ENCODE measurements around the gene CCL27. TPM values are rescaled to one million over a fixed set of nuclear protein-coding genes. Genes with fewer than 3 reads are reported as not detected.
"Not testable (repeated sequence)": the region's sequence is repeated elsewhere in the genome, so short reads cannot be mapped to it uniquely, and the experiment has no call there.

CCL27 gene
- polyA plus RNA-seq, 3 donors = 0.44 to 0.60 (median 0.59) TPM

DNA sequence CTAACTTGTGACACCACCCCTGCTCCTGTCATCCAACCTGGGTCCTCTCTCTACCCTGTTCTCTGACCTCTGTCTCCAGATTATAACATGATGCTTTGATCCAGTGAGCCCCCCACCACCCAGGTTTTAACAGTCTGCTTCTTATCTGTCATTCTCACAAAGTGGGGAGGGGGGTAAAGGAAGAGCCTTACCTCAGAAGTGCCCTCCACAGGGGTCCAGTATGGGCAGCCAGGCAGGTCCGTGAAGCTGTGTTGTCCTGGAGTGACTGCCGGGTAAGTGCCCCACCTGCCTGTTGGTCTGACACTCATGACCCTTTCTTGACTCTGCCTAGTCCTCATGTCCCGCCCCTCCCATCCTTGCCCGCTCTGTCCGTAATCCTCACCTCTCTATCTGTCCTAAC lies 7.1 kb downstream of the CCL27 start:
- no peak for DNase-seq (ENCODE audit: extremely low read depth in 1 of 11, low read depth in 9 of 11, low spot score in 4 of 11)

- no peak for DNase-seq (ENCODE audit: extremely low read depth in 1 of 11, low read depth in 9 of 11, low spot score in 4 of 11)
These were observed 8.0 kb downstream of the CCL27 start for GRCh38 chr9:34654323-34655051.

- DNase-seq (ENCODE audit: extremely low read depth in 1 of 11, low read depth in 9 of 11, low spot score in 4 of 11) = peak in 3 of 11 donors; percentile 52 to 68 (median 56)
These were observed 9.0 kb downstream of the CCL27 start for GRCh38 chr9:34653151-34654072.

DNA sequence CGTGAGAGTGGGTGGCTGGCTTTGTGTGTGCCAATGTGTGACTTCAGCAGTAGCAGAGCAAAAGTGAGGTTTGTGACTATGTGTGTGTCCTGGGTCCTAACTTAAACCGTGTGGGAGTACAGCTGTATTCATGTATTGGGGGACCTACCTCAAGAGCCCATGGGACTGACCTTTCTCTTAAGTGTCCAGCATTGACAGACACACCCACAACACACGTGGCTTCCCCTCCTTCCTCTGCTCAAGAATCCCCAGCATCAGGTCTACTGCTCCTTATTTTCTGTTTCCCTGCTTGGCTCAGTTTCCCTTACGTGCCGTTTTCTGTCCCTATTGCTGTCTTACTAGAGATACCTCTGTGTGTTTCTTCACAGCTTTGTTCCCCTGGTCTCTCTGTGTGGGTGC lies 9.9 kb downstream of the CCL27 start:
- DNase-seq (ENCODE audit: extremely low read depth in 1 of 11, low read depth in 9 of 11, low spot score in 4 of 11) = no peak

DNA sequence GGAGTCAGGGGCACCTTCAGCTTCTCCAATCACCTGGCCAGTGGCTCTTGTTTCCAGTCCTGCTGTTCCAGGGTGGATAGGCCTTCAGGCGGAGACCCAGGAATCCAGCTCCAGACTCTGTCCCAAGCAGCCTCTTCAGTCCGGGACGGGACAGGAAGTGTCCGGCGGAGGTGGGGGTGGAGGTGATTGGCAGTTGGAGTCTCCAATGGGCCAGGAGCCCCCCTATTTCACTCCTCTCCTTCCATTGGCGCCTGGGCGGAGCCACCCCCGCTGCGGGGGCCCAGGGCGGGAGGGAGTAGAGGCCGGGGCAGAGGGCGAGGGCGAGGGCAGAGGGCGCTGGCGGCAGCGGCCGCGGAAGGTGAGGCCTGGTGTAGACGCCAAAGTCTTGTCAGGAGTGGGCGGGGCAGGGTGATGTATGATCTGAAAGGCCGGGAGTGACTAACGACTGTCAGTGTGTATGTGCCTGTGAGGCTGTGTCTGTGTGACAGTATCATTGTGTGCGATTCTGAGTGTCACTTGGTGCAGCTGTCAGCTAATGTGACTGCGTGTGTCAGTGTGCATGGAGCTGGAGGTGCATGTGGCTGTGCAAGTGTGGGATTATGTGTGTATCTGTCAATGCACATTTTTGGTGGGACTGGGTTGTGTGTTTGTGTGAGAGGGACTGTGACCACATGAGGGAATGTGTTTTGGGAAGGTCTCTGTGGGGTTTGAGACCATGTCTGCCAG lies 10.4 kb downstream of the CCL27 start, which contains the start of gene IL11RA:
Gene IL11RA, plus strand, starts transcription at position 310 of the 726 bp plus-strand sequence. CDS start 3,033 bp downstream, outside the sequence.
- peak in 7 of 11 donors; percentile 63 to 81 (median 70) for DNase-seq (ENCODE audit: extremely low read depth in 1 of 11, low read depth in 9 of 11, low spot score in 4 of 11)

DNA sequence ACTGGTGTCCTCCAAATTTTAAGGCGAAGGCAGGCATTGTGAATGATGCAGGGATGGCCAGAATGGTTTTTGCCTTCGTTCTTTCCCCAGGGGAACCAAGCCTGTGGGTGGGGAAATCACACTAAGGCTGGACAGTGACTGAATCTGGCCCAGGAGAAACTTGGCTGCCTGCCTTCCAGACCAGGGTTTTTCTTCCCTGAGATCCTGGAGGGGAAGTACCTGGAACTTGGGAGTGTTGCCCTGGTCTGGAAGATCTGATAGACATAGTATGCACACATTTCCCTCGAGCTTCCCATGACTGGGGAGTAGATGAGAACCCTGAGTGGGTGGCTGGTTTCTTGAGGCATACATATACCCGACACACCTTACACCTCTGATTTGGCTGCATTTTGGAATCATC lies 11.1 kb downstream of the CCL27 start:
- DNase-seq (ENCODE audit: extremely low read depth in 1 of 11, low read depth in 9 of 11, low spot score in 4 of 11) = no peak

GRCh38 chr9:34650816-34651215 lies 11.6 kb downstream of the CCL27 start:
- DNase-seq (ENCODE audit: extremely low read depth in 1 of 11, low read depth in 9 of 11, low spot score in 4 of 11) = no peak

- no peak for DNase-seq (ENCODE audit: extremely low read depth in 1 of 11, low read depth in 9 of 11, low spot score in 4 of 11)
These were observed 13.8 kb downstream of the CCL27 start for GRCh38 chr9:34648673-34649072.

DNA sequence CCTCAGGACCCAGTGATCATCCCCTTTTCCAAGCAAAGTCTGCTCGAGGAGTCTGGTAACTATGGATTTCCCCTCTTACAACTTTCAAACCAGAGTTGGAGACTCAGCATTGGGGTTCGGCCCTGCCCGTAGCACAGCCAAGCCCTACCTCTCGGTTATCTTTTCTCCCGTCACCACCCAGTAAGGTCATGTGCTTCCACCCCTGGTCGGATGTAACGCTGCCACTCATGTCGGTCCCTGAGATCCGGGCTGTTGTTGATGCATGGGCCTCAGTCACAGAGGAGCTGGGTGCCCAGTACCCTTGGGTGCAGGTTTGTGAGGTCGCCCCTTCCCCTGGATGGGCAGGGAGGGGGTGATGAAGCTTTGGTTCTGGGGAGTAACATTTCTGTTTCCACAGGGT lies 14.8 kb downstream of the CCL27 start:
- no peak for DNase-seq (ENCODE audit: extremely low read depth in 1 of 11, low read depth in 9 of 11, low spot score in 4 of 11)

DNA sequence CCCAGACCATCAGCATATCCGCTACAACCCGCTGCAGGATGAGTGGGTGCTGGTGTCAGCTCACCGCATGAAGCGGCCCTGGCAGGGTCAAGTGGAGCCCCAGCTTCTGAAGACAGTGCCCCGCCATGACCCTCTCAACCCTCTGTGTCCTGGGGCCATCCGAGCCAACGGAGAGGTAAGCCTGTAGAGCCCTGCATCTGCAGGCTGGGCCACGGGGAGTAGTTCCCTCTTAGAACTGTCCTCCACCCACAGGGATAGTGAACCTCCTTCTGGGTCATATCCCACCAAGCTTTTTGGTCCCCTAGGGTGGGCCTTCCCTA lies 15.4 kb downstream of the CCL27 start:
- no peak for DNase-seq (ENCODE audit: extremely low read depth in 1 of 11, low read depth in 9 of 11, low spot score in 4 of 11)

GRCh38 chr9:34646211-34647083 lies 16.0 kb downstream of the CCL27 start, which contains the start of gene GALT:
GALT (plus strand) TSS chr9:34646675; CDS start chr9:34646705, 30 bp downstream.
- peak; percentile 71 to 92 (median 85) for DNase-seq (ENCODE audit: extremely low read depth in 1 of 11, low read depth in 9 of 11, low spot score in 4 of 11)

GRCh38 chr9:34644766-34645314 lies 17.6 kb downstream of the CCL27 start:
- DNase-seq (ENCODE audit: extremely low read depth in 1 of 11, low read depth in 9 of 11, low spot score in 4 of 11) = no peak

DNA sequence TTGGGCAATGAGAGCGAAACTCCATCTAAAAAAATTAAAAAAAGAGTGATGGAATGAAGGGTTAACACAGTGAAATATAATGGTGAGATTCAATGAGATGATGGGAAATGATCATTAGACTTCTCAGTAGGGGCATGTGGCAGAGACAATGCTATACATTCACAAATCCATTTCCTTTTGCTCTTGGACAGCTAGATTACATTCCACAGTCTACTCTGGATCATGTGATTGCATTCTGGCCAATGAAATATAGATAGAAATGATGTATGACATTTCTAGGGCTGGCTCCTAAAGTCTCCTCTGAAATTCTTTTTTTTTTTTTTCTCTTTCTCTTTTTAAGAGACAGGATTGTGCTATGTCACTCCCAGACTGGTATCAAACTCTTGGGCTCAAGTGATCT lies 19.8 kb downstream of the CCL27 start:
- DNase-seq (ENCODE audit: extremely low read depth in 1 of 11, low read depth in 9 of 11, low spot score in 4 of 11) = no peak

DNA sequence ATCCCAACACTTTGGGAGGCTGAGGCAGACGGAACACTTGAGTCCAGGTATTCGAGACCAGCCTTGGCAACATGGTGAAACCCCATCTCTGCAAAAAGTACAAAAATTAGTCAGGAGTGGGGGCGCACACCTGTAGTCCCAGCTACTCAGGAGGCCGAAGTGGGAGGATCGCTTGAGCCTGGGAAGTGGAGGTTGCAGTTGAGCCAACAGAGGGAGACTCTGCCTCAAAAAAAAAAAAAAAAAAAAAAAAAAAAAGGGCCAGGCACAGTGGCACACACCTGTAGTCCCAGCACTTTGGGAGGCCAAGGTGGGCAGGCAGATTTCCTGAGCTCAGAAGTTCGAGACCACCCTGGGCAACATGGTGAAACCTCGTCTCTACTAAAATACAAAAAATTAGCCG lies 23.1 kb downstream of the CCL27 start:
- not testable (repeated sequence) for DNase-seq (ENCODE audit: extremely low read depth in 1 of 11, low read depth in 9 of 11, low spot score in 4 of 11)

GRCh38 chr9:34638138-34638445 lies 24.4 kb downstream of the CCL27 start:
- DNase-seq (ENCODE audit: extremely low read depth in 1 of 11, low read depth in 9 of 11, low spot score in 4 of 11) = no peak

GRCh38 chr9:34637356-34638137 lies 24.9 kb downstream of the CCL27 start, which contains the start of gene SIGMAR1:
SIGMAR1 (minus strand) TSS chr9:34637787; CDS start chr9:34637697, 90 bp downstream.
- peak; percentile 79 to 92 (median 89) for DNase-seq (ENCODE audit: extremely low read depth in 1 of 11, low read depth in 9 of 11, low spot score in 4 of 11)

DNA sequence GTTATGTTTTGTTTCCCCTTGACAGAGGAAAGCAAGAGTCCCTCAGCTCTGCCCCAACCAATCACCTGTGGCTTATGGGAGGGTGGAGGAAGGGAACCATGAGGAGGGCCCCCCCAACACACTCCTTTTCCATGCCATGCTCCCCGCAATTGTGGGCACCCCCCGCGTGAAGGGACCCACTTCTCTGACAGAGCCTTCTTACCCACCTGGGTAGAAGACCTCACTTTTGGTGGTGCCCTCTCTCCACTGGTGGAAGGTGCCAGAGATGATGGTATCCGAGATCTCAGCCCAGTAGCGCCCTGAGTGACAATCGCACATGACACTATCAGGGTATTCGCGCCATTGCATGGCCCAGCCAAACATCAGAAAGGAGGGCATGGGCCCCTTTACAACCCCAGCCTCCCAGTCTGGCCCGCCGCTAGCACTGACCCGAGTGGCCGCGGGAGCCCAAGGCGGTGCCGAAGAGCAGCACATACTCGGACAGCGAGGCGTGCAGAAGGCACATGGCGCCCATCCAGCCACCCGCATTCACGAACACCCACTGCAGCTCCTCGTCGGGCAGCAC lies 25.6 kb downstream of the CCL27 start:
- DNase-seq (ENCODE audit: extremely low read depth in 1 of 11, low read depth in 9 of 11, low spot score in 4 of 11) = no peak

All from renal cortex interstitium (tissue), 11 donors.